Upper lobe of left lung (tissue), 4 donors: Measurements from ENCODE around the gene CWF19L2.

ENCODE experiments used
- CTCF ChIP-seq, 6 experiments: fragments of 450-650 bp in 4 of 6; fragments of 200-600 bp in 2 of 6; sonication (generic) in 2 of 6; IDR thresholded peaks; one replicate each; pipeline ENCODE4 v1.5.1; 2016 to 2019; ENCODE audit warnings: antibody characterized with exemption in 6 of 6
- POLR2A ChIP-seq, 4 donors: fragments of 450-650 bp; IDR thresholded peaks; one replicate each; pipeline ENCODE4 v1.5.1; 2016 to 2017; ENCODE audit warnings: antibody characterized with exemption in 4 of 4, mild to moderate bottlenecking in 2 of 4
- POLR2AphosphoS5 ChIP-seq, 2 donors: sonication (generic); formaldehyde crosslinking; IDR thresholded peaks; one replicate each; pipeline ENCODE4 v1.5.1; 2017; ENCODE audit warnings: antibody characterized with exemption in 2 of 2

- TF ChIP-seq CTCF (IDR thresholded peaks at IDR 0.05) (no peak), POLR2A (IDR thresholded peaks at IDR 0.05) (no peak), POLR2AphosphoS5 (IDR thresholded peaks at IDR 0.05) (no peak)
These were observed 119.7 kb downstream of the CWF19L2 start for GRCh38 chr11:107337917-107338316.
